ENCODE results near the gene NPM1.

Gene NPM1

GRCh38 chr5:171447226-171447625 is 59.6 kb downstream of the NPM1 start:
- no peak for DNase-seq (ENCODE audit: low read depth in 3 of 3, low spot score in 1 of 3)

- DNase-seq (ENCODE audit: low read depth in 3 of 3, low spot score in 1 of 3) = no peak
These were observed 61.8 kb downstream of the NPM1 start for GRCh38 chr5:171449426-171449825.

DNA sequence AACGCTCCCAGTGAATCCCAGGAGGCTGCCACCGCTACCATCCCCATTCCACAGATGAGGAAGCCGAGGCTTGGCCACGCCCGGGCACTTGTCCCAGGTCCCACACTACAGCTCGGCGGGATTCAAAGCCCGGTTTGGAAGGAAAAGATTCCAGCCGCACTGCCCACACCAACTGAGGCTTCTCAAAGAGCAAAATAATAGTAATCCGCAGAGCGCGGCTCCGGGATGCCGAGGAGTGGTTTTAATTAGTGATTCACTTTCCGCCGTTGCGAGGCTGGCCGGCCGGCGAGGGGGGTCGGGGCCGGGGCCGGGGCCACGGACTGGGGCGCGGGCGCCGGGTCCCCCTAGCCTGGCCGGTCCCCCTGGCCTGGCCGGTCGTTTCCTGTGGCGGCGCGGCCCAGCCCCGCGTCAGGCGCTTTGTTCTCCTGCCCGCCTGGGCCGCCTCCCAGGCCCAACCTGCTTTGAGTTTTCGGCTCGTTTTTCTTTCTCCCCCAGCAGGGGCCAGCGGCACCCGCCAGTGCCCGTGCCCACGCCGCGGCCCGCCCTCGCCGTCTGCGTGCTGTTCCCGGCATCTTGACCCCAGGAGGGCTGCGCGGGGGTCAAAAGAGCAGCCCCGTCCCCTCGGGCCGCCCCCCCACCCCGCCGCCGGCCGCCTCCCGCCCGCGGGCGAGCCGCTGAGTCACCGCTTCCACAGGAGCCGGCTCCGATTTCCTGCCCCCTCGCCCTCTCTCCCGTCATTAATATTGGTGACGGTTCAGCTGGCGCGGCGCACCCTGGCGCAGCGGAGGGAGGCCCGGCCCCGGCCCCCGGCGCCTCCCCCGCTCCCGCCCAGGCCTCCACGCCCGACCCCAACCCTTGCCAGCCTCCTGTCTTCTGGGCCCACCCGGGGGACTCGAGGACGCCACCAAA is 63.0 kb downstream of the NPM1 start:
- DNase-seq (ENCODE audit: low read depth in 3 of 3, low spot score in 1 of 3) = no peak

DNA sequence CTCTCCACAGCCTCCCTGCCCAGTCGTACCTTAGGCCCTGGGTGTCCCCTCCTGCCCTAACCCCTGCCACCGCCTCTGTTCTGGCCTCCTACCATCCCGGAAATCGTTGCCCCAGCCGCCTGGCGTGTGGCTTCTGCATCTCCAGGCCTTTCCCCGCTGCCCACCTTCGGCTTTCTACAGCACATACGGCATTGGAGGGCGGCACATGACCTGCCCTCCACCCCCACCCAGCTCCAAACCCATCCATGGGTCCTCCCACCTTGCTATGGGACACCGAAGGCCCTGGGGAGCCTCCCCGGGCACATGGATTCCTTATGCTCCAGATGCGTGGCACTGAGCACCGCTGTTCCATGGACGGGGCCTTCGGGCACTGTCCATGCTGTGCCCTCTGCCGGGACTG is 63.8 kb downstream of the NPM1 start:
- DNase-seq (ENCODE audit: low read depth in 3 of 3, low spot score in 1 of 3) = no peak

- no peak for DNase-seq (ENCODE audit: low read depth in 3 of 3, low spot score in 1 of 3)
These were observed 65.5 kb downstream of the NPM1 start for GRCh38 chr5:171453056-171453725.

- DNase-seq (ENCODE audit: low read depth in 3 of 3, low spot score in 1 of 3) = no peak
These were observed 66.3 kb downstream of the NPM1 start for GRCh38 chr5:171453988-171454387.

GRCh38 chr5:171454549-171454948 is 66.9 kb downstream of the NPM1 start:
- DNase-seq (ENCODE audit: low read depth in 3 of 3, low spot score in 1 of 3) = no peak

- no peak for DNase-seq (ENCODE audit: low read depth in 3 of 3, low spot score in 1 of 3)
These were observed 67.9 kb downstream of the NPM1 start for GRCh38 chr5:171455522-171455921.

GRCh38 chr5:171457208-171457981 is 69.7 kb downstream of the NPM1 start:
- DNase-seq (ENCODE audit: low read depth in 3 of 3, low spot score in 1 of 3) = no peak

DNA sequence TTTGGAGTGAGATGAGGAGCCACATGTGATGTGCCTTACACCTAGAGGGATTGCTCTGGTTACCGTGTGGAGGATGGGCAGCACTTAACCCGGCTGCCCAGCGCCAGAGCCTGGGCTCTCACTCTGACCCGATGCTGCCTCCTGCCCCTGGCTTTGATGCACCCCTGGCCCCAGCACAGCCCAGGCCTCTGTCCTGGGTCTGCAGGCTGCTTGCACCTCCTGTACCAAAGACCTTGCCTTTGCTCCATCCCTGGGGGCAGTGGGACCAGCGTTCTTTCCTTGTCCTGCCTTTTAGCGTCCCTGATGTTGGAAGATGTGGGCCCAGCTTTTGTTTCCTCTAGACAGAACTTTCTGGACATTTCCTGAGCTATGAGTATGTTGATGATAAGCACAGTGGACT is 72.2 kb downstream of the NPM1 start:
- DNase-seq (ENCODE audit: low read depth in 3 of 3, low spot score in 1 of 3) = no peak
